Kidney glomerular epithelial cell (primary cell): Measurements from ENCODE around the gene NKIRAS1.
A peak's percentile ranks its signal among the peaks of the same experiment; 100 is the strongest.

ENCODE experiments used
- DNase-seq: peaks from one replicate; lab custom pipeline; 2025; lab: John Stamatoyannopoulos, UW

Gene NKIRAS1

DNA sequence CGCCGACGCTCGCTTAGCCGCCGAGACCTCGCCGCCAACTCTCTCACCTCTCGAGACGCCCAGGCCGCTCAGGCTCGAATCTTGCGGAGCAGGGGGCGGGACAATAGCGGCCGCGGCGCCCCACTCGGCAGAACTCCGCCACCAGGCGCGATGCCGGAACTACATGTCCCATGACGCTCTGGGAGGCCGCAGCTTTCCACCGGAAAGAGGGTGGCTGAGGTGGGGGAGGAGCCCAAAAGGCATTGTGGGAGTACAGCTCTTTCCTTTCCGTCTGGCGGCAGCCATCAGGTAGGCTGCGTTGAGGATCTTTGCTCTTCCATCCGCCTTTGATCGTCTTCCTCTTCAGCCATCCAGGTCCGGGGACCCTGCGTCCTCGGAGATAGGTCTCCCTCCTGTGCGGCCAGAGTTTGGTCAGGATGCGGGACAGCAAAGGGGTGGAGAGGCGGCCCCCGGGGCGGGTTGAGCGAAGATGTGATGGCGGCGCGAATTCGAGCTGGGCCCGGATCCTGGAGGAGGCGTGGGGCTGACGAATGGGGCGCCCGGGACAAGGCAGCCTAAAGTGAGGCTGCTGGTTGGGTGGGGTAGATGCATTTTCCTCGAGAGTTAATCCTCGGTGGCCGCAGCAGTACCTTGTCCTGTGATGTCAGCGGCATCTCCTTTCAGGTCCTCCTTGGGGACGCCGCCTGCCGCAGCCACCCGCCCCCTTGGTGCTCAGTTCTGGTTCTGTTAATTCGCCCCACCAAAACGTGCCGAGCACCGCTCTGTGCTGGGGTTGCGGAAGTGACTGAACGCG lies at the start of gene NKIRAS1, which contains the start of gene RPL15:
Gene NKIRAS1, minus strand, starts transcription at position 105 of the 793 bp plus-strand sequence. CDS start 6,086 bp downstream, outside the sequence.
Gene RPL15, plus strand, starts transcription at position 247 of the 793 bp plus-strand sequence. CDS start 728 bp downstream, outside the sequence.
- peak; percentile 98 for DNase-seq

DNA sequence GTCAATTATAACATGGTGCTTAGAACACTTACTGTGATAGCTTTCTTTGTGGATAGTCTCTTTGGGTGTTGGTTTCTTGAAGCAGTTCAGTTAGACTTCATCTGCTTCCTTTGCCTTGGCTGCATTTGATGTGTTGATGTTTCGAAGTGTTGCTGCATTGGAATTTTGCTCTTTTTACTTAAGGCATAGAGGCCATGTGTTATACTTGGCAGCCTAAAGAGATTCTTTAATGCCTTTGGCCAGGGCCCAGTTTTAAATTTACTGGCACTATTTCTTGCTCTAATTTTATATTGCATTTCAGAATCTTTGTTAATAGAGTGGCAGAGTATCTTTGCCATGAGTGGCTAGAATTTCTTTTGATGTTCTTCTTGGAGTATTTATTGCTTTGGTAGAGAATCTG lies 49.5 kb upstream of the NKIRAS1 start:
- no peak for DNase-seq

- DNase-seq, result no peak
These were observed 47.9 kb upstream of the NKIRAS1 start for GRCh38 chr3:23964537-23965235.

- DNase-seq, result no peak
These were observed 45.1 kb upstream of the NKIRAS1 start for GRCh38 chr3:23961913-23962312.

- DNase-seq, result no peak
These were observed 44.3 kb upstream of the NKIRAS1 start for GRCh38 chr3:23961066-23961465.

DNA sequence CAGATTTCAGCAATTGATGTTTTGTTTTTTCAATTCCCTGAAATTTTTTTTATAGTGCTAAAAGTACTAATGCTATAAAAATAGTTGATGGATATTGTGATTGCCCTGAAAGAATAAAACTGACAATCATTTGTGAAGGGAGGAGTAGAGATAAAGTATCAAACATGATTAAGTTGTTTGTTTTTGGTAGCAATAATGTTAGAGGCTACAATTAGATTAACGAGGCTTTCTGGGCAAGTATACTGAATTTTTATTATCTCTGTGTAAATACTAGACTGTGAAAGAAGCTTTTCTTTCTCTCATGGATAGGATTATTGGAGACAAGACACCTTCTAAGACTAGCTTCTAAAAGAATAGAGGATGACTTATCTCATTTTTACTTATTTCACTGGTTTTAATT lies 43.9 kb upstream of the NKIRAS1 start:
- DNase-seq, result no peak

DNA sequence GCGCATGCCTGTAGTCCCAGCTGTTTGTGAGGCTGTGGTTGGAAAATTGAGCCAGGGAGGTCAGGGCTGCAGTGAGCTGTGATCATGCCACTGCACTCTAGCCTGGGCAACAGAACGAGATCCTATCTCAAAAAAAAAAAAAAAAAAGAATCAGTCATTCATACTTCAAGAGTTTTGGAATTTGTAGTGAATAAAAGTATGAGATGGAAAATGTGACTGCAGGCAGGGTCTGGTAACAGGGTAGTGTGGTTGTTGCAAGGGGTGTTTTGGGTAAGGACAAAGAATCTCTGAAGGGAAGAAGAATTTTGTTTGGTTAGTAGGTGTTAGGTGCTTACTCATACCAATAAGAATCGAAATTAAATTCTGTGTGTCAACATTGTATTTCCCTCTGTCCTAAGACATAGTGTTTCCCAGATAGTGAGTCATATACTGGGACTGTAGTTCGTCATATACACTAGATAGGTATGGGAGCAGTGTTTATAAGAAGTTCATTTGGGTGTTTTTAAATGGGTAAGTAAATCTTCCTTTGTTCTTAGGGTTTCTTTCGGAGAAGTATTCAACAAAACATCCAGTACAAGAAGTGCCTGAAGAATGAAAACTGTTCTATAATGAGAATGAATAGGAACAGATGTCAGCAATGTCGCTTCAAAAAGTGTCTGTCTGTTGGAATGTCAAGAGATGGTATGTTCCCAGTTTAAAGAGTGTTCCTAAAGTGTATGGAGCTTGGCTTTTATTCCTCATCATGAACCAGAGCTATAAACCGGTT lies 42.5 kb upstream of the NKIRAS1 start:
- DNase-seq, result peak; percentile 63

DNA sequence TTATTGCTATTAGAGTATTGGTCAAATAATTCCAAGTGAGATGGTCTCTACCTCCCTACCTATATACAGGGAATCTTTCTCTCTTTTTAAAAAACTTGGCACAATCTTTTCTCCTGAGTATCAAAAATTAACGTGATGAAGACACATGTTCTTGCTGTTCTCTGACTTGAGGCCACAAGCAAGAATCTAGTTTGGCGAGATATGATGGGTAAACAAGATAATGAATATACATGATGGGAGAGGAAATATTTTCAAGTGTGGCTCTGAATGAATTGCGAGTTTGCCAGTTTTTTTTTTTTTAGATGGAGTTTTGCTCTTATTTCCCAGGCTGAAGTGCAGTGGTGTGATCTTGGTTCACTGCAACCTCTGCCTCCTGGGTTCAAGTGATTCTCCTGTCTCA lies 39.9 kb upstream of the NKIRAS1 start:
- no peak for DNase-seq

DNA sequence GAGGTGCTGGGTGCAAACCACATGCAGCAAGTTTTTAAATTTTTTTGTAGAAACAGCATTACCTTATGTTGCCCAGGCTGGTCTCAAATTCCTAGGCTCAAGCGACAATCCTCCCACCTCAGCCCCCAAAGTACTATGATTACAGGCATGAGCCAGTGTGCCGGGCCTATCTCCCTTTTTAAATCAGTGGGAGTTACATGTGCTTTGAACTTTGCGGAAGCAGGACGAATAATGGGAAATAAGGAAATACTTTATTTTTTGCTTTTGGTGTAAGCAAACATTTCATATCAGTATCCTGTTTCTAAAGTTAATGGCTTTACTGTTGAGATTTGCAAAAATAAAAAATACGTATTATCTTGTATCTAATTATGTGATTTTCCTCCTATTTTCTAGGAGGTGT lies 37.4 kb upstream of the NKIRAS1 start:
- no peak for DNase-seq

DNA sequence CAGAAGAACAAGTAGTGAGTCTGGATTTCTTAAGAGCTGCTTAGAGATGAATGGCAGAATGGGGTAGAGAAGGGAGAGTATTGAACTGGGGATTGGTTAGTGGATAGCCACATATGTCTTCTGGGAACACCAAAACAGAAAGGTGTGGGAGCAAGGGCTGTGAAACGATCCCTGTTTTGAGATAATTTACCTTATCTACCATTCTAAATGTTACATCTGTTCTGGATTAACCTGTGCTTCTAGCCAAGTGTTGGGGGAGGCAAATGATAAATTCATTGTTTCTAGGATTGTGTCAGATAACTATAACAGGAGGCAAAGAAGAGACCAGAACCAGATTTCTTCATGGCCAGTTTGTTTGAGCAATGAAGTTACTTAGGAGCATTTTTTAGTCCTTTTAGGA lies 36.7 kb upstream of the NKIRAS1 start:
- no peak for DNase-seq

DNA sequence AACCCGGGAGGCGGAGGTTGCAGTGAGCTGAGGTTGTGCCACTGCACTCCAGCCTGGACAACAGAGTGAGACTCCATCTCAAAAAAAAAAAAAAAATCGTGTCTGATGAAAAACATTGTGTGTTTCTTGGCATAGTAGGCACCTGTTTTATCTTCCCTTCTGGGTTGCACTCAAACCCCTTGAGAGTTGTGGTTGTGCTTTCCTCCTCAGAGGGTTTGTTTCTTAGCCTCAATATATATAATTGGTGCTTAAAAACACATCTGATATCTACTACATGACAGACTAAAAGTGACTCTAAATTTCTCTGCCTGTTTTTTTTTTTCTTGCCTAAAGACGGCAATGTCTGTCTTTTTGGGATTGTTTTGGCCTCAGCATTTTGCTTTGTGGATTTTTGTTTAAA lies 35.9 kb upstream of the NKIRAS1 start:
- DNase-seq, result no peak

GRCh38 chr3:23950293-23950692 lies 33.5 kb upstream of the NKIRAS1 start:
- no peak for DNase-seq

DNA sequence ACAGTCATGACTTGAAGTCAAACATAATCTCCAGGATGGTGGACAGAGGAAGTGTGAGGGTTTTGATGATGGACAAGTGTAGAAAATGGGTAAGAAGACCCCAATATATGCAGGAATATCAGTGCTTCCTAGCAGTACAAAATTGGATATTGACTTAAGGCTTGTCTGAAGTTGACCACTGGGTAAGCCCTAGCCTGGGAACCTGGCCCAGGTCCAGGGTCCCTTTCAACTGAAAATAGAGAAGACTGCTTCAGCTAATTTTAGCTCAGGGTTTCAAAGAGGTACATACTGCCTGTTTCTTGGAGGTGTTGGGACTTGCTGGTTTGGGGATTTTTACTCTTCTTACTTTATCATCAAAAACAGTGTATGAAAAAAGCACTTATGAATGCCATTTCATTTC lies 33.0 kb upstream of the NKIRAS1 start:
- DNase-seq, result no peak

DNA sequence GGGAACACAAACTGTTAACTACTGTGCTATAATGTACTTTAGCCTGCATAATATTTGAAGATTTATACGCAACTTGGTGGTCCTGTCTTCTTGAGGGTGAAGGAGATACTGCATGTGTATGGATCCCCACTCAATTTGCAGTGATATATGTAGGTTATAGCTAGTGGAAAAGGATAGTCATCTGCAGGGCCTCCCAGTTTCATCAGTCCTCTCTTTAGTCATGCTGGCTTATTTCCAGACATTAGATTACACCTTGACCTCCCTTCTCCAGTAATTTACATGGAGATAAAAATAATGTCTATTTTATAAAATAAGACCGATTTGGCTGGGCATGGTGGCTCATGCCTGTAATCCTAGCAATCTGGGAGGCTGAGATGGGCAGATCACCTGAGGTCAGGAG lies 32.0 kb upstream of the NKIRAS1 start:
- DNase-seq, result no peak

DNA sequence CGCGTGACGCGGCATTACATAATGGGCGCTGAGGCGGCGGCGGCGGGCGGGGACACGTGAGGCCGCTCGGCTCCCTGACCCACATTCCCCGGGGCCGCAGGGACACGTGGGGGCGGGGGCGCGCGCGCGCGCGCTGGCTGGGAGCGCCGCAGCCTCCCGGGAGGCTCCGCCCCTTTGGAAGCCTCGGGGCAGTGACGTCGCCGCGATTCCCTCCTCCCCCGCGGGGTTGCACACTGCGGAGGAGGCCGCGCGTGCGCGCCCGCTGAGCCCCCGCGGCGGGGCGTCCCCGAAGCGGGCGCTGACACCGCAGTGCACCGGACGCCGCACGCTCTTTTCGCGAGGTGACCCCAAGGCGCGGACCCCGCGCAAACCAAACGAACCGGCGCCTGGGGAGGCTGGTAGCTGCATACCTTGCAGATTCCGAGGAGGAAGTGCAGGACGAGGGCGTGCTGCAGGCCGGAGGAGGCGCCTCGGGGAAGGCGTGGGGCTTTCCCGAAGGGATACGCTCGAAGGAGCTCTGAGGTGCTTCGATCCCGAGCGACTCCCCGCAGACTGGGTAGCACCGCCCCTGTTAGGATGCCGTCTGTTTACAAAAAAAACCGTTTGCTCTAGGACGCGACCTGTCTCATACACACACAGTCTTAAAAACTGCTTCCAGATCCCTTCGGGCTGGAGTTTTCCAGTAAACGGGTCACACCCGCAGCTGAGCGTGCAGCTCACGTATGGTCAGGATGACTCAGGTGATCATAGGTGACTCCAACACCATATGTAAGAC lies 29.3 kb upstream of the NKIRAS1 start:
- peak; percentile 84 for DNase-seq

DNA sequence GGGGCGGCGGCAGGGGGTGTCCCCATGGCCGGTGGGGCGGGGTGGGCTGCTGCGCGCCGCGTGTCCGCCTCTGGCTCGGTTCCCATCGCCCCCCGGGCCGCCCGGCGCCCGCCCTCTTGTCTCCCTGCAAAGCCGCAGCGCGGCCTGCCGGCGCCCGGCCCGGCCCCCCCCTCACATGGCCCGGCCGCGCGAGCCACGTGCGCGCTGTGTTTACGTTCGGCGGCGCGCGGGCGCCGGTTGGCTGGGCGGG lies 28.8 kb upstream of the NKIRAS1 start:
- no peak for DNase-seq

DNA sequence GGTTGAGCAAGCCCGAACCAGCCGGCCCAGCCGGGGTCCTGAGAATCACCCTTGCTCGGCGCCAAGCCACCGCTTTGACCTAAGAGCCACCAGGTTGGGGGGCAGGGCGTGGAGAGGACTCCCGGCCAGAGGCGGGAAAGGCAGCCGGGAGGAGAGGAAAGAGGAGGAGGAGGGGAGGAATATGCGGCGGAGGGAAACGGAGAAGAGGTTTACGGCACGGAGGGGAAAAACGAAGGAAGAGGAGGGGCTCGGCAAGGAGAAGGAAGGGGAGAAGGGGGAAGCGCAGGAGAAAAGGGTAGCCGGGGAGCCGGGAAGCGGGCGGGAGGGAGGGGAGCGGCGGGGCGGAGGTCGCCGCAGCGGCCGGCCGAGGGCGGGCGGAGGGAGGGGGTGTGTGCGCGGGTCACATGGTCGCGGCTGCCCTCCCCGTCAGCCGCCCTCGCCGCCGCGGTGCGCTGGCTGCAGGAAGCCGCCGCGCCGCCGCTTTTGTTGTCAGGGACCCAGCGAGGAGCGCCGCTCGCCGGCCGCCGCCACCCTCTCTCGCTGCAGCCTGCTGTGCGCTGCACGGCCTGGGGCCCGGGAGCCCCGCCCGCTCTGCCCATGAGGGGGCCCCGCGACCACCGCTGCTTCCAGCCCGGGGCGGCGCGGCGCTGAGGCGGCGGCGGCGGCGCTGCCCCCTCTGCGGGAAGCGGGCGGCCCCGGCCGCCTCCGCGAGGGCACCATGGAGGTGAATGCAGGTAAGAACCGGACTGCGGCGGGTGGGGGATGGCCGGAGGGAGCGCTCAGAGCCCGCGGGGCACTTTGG lies 28.3 kb upstream of the NKIRAS1 start, which contains the start of gene NR1D2:
Gene NR1D2, plus strand, starts transcription at position 426 of the 802 bp plus-strand sequence. Its CDS starts 293 bp downstream, at position 719.
- DNase-seq, result peak; percentile 59

DNA sequence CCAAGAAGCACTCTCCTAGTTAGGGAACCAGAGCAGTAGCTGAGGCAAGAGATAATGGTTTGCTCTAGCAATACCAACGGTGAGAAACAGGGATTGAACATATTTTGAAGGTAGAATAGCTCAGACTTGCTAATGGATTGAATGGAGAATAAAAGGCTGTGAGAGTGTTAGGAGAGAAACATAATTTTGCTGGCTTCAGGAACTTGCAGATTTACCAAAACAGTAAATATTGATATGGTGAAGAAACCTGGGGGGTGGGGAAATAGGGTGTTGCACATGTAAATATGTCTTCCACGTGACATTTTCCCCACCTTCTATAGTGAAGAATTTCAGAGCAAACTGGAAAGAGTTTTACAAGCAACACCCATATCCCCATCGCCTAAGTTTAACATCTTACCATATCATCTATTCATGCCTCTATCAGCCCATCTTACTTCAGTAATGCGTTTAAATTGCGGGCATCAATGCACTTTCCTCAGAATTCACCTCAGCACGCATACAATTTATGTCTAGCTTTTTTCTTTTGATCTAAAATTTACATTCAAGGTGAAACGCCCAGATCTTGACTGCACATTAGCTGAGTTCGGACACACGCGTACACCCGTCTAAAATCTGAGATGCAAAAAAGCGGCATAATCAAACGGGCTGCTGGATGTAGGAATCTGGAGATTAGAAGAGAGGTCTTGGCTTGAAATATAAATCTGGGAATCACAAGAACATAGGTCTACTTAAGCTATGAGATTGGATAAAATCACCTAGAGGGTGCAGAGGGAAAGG lies 27.4 kb upstream of the NKIRAS1 start:
- DNase-seq, result no peak

DNA sequence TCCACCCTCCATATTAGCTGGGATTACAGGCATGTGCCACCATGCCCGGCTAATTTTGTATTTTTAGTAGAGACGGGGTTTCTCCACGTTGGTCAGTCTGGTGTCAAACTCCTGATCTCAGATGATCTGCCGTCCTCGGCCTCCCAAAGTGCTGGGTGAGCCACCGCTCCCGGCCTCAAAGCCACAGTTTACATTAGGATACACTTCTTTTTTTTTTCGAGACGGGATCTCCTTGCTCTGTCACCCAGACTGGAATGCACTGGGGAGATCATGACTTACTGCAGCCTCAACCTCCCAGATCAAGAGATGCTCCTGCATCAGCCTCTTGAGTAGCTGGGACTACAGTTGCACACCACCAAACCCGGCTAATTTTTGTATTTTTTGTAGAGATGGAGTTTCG lies 25.8 kb upstream of the NKIRAS1 start:
- DNase-seq, result no peak

- no peak for DNase-seq
These were observed 24.6 kb upstream of the NKIRAS1 start for GRCh38 chr3:23941440-23941839.
